Ovary (tissue), 3 donors: Measurements from ENCODE around the gene SMURF1.

Experiments used
- CTCF ChIP-seq, 3 donors: fragments of 450-650 bp in 2 of 3; fragments of 200-600 bp in 1 of 3; IDR thresholded peaks; one replicate each; pipeline versions ENCODE4 v1.5.1 to v1.8.0; 2016 to 2022; ENCODE audit warnings: antibody characterized with exemption in 3 of 3, mild to moderate bottlenecking in 1 of 3
- POLR2A ChIP-seq: fragments of 450-650 bp; IDR thresholded peaks from one replicate; pipeline ENCODE4 v1.6.1; 2017; ENCODE audit warnings: antibody characterized with exemption, mild to moderate bottlenecking, moderate library complexity
- donor health status: DM: no; HTN: no; CAD: no.

- TF ChIP-seq CTCF (IDR thresholded peaks at IDR 0.05) (no peak), POLR2A (no peak)
Observed at GRCh38 chr7:99008181-99008631, 135.7 kb downstream of the SMURF1 start.
